T-helper 2 cell (primary cell): ENCODE data around the gene ELK4.

Source experiments
- DNase-seq, 5 experiments: peaks; one replicate each; pipeline versions ENCODE4 v3.0.0 to v3.0.0-alpha.2; 2012 to 2022

Gene ELK4

DNA sequence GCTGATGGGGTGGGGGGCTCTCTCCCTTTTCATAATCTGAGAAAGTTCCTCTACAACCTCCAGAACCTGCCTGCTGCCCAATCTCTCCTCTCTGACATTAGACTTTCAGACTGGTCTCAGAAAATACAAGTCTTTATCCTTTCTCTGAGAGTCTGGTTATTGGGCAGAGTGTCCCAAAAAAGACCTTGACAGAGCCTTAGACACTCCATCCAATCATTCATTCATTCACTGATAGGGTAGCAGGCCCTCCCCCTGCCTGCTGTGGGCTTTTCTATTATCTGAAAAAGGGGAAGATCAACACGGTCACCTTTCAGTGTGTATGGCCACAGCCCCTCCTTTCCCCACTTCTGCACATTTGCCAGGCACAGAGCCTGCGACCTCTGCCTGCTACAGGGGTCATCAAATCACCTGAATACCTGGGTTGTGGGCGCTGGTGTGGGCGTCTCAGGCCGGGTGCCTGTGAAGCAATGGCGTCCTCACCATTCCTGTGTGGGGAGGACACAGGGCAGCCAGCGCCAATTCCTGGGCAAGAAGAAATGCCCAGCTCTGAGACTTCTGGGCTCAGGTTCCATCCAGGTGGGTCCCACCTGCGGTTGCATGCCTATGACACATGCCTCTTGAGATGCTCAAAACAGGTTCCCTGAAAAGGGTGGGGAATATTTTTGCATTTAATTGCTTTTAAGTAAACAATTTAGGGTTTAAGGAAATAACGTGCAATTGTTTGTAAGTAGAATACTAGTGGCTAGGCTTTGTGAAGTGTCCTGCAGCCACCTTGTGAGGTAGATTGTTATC, 52.8 kb downstream of the ELK4 start:
- no peak for DNase-seq

GRCh38 chr1:205577874-205578658, 53.7 kb downstream of the ELK4 start:
- DNase-seq, result no peak

DNA sequence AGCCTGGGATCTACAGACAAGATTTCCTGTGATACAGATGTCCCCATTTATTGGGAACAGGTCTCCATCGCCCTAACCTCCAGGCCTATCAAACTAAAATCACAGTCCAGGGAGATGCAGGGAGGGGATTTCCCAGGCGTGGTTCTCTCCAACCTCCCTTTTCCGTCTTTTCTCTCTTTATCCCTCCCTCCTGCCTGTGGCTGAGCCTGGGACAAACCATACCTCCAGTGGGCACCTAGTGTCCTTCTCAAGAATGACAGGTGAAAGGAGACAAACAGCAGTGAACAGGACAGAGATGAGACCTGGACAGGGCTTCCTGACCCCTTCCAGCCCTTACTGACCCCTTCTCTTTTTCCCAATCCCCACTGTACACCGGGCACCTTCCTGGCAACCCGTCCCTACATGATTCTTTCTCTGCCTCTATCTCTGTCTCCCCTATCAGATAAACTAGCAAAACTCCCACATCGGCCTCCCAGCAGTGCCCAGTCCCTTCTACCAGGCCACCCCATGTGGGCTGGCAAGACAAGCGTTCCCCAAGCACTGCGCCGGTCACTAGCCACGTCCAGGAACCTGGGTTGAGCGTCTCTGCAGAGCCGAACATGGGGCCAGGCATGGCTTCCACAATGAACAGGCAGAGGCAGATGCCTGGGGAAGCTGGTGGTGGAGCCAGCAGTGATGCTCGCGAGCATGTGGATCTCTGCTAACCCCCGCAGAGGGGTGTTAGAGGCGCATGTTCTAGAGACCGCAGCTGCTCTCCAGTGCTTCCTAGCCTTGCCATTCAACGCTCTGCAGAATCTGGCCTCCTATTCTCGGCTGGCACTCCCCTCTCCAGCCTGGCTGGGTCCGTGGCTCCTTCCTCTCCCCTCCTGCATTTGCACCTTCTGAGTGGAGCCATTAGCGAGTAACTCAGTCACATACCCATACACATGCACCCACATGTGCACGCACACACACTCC, 54.7 kb downstream of the ELK4 start:
- no peak for DNase-seq

- DNase-seq, result no peak
Measured at GRCh38 chr1:205576011-205576410, 55.8 kb downstream of the ELK4 start.

DNA sequence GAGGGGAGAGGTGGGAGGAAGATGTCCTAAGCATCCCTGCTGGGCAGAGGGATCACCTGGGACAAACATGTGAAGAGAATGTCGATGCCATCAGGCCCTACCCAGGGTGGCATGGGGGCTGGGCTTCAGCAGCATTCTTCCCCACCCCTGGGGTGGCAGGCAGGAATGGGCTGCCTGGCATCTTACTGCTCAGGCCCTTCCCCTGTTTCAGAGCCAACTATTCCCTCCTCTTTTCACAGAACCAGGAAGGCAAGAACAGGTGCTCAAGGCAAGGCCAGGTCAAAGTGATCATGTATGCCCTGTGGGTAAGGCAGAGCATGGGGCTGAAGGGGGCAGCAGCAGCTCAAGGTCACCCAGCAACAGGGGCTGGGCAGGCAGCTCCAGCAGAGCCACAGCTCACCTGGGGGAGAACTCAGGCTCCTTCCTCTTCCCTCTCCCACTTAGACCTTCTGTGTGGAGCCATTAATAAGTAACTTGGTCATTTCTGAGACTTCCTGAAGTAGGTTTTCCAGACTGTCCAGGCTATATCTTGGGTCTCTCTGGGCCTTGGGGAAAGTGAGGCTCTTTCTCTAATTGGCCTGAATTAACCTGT, 56.4 kb downstream of the ELK4 start:
- DNase-seq, result no peak

- no peak for DNase-seq
Measured at GRCh38 chr1:205572421-205572820, 59.4 kb downstream of the ELK4 start.

- no peak for DNase-seq
Measured at GRCh38 chr1:205571747-205572146, 60.1 kb downstream of the ELK4 start.

DNA sequence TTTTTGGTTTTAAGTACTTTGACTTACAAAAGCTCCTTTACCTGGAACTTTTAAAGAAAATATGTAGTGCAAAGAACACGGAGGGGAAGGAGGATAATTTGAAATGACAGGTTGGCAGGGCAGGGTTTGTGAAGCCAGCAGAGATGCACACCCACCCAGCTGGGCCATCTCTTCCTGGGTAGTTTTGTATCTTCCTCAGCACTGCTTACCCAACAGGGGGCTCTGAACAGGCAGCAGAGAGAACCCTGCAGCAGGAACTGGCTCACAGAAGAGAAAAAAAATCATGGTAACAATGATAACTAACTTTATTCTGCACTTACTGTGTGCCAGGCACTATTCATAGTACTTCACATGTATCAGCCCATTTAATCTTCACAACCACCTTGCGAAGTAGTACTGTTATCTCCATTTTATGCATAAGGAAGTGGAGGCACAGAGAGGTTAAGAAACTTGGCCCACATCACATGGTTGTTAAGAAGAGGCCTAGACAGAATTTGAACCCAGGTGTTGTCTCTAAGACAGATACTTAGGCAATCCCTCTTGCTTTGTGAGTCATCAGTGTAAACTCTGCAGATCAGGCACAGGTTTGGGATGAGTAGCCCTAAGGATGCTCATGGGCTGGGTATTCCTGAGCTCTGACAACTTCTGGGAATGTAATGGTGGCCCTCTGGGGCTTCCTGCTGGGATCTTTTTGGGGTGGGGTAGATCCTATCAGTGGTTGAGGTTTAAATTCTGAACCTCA, 60.8 kb downstream of the ELK4 start:
- peak in 1 of 5 experiments; percentile 18 for DNase-seq

- no peak for DNase-seq
Measured at GRCh38 chr1:205570173-205570501, 61.7 kb downstream of the ELK4 start.

- DNase-seq, result no peak
Measured at GRCh38 chr1:205569411-205570172, 62.2 kb downstream of the ELK4 start.

DNA sequence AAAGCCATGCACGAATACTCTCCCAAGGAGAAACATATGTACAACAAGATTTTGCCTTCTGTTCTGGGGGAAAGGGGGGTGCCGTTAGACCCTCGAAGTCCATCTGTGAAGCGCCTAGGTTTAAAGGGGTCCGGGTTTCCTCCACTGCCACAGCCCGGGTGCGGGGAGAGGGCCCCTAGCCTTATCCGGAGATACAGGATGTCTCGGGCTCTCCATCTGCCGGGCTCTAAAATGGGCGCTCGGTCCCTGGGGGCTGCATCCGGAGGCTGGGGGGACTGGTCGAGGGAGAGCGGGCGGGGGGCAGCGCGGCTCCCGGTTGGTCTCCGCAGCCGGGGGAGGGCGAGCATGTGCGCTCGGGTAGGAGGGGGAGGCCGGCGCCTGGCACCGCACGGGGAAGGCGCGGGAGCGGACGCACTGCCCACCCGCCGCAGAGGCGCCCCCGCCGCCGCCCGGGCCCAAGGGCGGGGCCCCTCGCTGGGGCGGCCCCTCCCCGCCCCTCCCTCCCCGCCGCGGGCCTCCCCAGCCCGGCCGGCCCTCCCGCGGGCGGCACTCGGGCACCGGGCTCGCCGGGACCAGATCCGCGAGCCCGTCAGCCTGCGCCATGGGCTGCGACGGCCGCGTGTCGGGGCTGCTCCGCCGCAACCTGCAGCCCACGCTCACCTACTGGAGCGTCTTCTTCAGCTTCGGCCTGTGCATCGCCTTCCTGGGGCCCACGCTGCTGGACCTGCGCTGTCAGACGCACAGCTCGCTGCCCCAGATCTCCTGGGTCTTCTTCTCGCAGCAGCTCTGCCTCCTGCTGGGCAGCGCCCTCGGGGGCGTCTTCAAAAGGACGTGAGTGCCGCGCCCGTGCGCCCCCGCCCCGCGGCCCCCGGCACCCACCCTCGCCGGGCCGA, 63.1 kb downstream of the ELK4 start:
- no peak for DNase-seq

- DNase-seq, result no peak
Measured at GRCh38 chr1:205568135-205568468, 63.7 kb downstream of the ELK4 start.

DNA sequence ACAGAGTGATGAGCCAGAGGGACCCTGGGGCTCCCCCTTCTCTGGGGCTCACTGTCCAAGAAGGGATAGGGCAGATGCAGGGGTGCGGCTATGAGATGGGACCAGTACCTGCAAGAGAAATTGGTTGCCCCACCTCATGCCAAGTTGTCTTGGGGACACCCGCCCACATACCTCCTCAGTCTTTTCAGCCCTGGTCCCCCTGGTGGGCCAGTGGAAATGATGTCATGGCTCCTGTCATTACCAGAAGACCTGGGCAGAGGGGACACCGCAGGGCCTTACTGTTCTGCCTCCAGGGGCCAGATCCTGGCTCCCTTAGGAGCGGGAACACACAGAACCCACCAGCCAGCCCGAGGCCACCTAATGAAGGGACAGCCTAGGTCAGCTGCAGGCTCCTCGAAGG, 64.1 kb downstream of the ELK4 start:
- DNase-seq, result no peak

GRCh38 chr1:205565799-205566198, 66.0 kb downstream of the ELK4 start:
- DNase-seq, result no peak

DNA sequence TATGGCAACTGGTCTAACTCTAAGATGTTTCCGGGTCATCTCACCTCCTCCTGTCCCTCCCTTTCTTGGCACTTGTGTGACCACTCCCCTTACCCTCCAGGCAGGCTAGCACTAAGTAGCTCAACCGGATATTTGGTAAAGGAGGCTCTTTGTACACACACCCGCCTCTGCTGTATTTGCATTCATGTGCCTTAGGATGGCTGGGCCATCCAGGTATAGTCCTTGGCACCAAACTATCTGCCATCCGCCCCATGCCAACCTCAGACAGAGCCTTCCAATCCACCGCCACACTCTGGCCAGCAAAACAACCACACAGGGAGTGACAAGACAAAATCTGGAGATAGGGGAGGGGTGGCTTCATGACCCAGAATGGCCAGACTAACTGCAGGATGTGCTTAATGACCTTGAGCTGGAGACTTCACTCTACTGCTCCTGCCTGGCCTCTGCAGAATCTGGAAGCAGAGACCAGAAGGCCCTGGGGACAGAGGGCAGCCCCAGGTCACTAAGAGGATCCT, 67.8 kb downstream of the ELK4 start:
- no peak for DNase-seq

GRCh38 chr1:205561501-205562203, 70.2 kb downstream of the ELK4 start:
- DNase-seq, result no peak
